Measurements from ENCODE around the gene NOL4L. TPM values are rescaled to one million over a fixed set of nuclear protein-coding genes. Genes with fewer than 3 reads are reported as not detected.
"Not testable (repeated sequence)": the region's sequence is repeated elsewhere in the genome, so short reads cannot be mapped to it uniquely, and the experiment has no call there.

NOL4L gene
- total RNA-seq, 1 donor from 2014 or later: 30.5 TPM

- Mint-ChIP-seq H3K9me3 (ENCODE audit: unreplicated experiment) (no peaks in the 10 kb centered on the region), H3K4me1 (ENCODE audit: unreplicated experiment) (peaks cover 24% of the 10 kb centered on the region), H3K36me3 (ENCODE audit: unreplicated experiment) (peaks cover 9% of the 10 kb centered on the region), H3K4me3 (ENCODE audit: unreplicated experiment) (no peak overlapping the region), H3K27ac (ENCODE audit: unreplicated experiment) (no peak overlapping the region), H3K27me3 (ENCODE audit: unreplicated experiment) (no peaks in the 10 kb centered on the region)
- DNase-seq (ENCODE audit: extremely low spot score, unreplicated experiment): no peak
- TF ChIP-seq CTCF (IDR thresholded peaks at IDR 0.05): no peak
These were observed 173.0 kb downstream of the NOL4L start for GRCh38 chr20:32411955-32412706.

- Mint-ChIP-seq H3K36me3 (ENCODE audit: unreplicated experiment) (peaks cover 14% of the 10 kb centered on the region), H3K4me1 (ENCODE audit: unreplicated experiment) (peaks cover 12% of the 10 kb centered on the region)
- not testable (repeated sequence) for H3K27ac Mint-ChIP-seq (ENCODE audit: unreplicated experiment); H3K9me3 Mint-ChIP-seq (ENCODE audit: unreplicated experiment); H3K4me3 Mint-ChIP-seq (ENCODE audit: unreplicated experiment); H3K27me3 Mint-ChIP-seq (ENCODE audit: unreplicated experiment); DNase-seq (ENCODE audit: extremely low spot score, unreplicated experiment)
These were observed 177.9 kb downstream of the NOL4L start for GRCh38 chr20:32407131-32407750.

- DNase-seq (ENCODE audit: extremely low spot score, unreplicated experiment): no peak
- Mint-ChIP-seq H3K36me3 (ENCODE audit: unreplicated experiment) (peaks cover 14% of the 10 kb centered on the region), H3K27ac (ENCODE audit: unreplicated experiment) (no peak overlapping the region), H3K9me3 (ENCODE audit: unreplicated experiment) (no peaks in the 10 kb centered on the region), H3K27me3 (ENCODE audit: unreplicated experiment) (no peaks in the 10 kb centered on the region), H3K4me1 (ENCODE audit: unreplicated experiment) (peaks cover 6% of the 10 kb centered on the region), H3K4me3 (ENCODE audit: unreplicated experiment) (no peak overlapping the region)
- no peak for TF ChIP-seq CTCF (IDR thresholded peaks at IDR 0.05)
These were observed 178.4 kb downstream of the NOL4L start for GRCh38 chr20:32406701-32407100.

GRCh38 chr20:32404017-32404416, 181.1 kb downstream of the NOL4L start:
- Mint-ChIP-seq H3K36me3 (ENCODE audit: unreplicated experiment) (peaks cover 21% of the 10 kb centered on the region), H3K4me1 (ENCODE audit: unreplicated experiment) (peaks cover 9% of the 10 kb centered on the region)

GRCh38 chr20:32400476-32400875, 184.7 kb downstream of the NOL4L start:
- no peak overlapping the region for H3K4me3 Mint-ChIP-seq (ENCODE audit: unreplicated experiment)
- no peaks in the 10 kb centered on the region for H3K27me3 Mint-ChIP-seq (ENCODE audit: unreplicated experiment)
- no peak for DNase-seq (ENCODE audit: extremely low spot score, unreplicated experiment)
- H3K9me3 Mint-ChIP-seq (ENCODE audit: unreplicated experiment): no peaks in the 10 kb centered on the region
- H3K36me3 Mint-ChIP-seq (ENCODE audit: unreplicated experiment): peaks cover 14% of the 10 kb centered on the region
- no peak overlapping the region for H3K27ac Mint-ChIP-seq (ENCODE audit: unreplicated experiment)
- peaks cover 20% of the 10 kb centered on the region for H3K4me1 Mint-ChIP-seq (ENCODE audit: unreplicated experiment)
- TF ChIP-seq CTCF (IDR thresholded peaks at IDR 0.05): no peak

More at GRCh38 chr20:32404017-32404416, 181.1 kb downstream of the NOL4L start:
- Mint-ChIP-seq H3K4me3 (ENCODE audit: unreplicated experiment) (no peak overlapping the region), H3K27ac (ENCODE audit: unreplicated experiment) (no peak overlapping the region), H3K27me3 (ENCODE audit: unreplicated experiment) (no peaks in the 10 kb centered on the region), H3K9me3 (ENCODE audit: unreplicated experiment) (no peaks in the 10 kb centered on the region)
- no peak for TF ChIP-seq CTCF (IDR thresholded peaks at IDR 0.05)
- no peak for DNase-seq (ENCODE audit: extremely low spot score, unreplicated experiment)
